HG03571 (cell line): ENCODE measurements around the gene DOP1A.
"Not testable (repeated sequence)": the region's sequence is repeated elsewhere in the genome, so short reads cannot be mapped to it uniquely, and the experiment has no call there.

Source experiments
- ATAC-seq: cut with Tn5 transposase; IDR thresholded peaks from one replicate; pipeline ENCODE4 v1.9.1; 2021; ENCODE audit not compliant: unreplicated experiment

The DOP1A gene

DNA sequence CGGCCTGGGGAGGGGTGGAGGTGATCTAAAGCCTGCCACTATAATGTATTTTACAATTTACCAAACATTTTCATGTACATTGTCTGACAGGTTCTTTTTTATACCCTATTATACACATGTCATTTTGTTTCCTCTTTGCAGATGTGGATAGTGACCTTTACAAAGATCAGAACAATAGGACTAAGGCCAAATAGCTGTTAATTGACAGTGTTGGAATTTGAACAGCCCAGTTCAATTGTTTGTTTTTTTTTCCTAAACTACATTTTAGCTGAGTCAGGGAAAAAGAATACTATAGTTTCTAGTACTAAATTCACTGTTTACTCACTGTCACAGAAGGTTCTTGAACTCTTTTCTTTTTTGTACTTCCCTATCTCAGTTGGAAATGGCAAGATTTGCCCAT lies 85.4 kb downstream of the DOP1A start:
- no peak for ATAC-seq

DNA sequence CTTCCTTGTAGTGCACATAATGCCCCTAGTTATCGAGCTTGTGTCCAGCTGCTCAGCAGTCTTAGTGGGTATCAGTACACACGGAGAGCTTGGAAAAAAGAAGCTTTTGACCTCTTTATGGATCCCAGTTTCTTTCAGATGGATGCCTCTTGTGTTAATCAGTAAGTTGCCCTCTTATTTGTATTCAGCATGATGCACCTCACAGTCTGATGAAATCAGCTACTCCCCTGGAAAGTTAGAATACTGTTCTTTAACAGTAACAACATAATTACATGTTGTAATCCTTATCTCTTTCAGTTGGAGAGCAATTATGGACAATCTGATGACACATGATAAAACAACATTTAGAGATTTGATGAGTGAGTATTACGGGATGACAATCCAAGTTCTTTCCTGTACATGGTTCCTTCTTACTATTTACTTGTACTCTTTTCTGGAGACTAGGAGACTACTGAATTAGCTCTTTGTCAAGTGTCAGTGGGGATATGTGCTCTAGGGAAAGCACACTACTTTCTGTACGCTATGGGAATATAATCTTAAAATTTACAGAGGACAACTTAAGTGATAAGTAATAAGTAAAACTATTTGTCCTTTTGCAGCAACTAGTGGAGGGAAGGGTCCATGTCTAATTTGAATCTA lies 86.5 kb downstream of the DOP1A start:
- ATAC-seq = no peak

DNA sequence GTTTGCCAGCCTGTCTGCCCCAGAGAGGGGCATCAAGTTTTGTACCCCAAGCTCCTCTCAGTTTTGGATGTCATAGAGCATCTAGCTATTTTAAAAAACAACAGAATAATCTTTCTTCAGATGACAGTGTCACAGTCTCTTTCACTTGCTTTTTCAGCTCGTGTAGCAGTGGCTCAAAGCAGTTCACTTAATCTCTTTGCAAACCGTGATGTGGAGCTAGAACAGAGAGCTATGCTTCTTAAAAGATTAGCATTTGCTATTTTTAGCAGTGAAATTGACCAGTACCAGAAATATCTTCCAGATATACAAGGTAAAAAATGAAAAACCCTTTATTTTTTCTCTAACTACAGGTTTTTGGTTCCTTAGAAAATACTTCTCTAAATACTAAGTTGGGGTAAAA lies 88.3 kb downstream of the DOP1A start:
- ATAC-seq = no peak

DNA sequence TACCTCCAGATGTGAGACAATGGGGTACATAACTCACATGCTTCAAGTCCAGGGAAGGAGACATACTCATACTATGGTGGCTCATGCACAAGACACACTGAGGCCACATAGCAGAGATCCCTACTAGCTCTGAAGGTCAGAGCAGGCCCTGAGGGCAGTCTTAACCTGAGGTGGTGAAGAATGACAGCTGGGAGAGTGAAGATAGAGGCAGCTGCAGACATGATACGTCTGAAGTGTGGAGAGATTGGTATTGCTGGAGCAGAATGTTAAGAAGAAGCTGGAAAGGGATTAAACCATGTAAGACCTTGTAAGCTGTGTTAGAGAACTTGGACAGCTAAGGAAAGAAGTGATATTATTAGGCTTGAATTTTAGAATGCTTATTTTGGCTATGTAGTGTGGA lies 92.7 kb downstream of the DOP1A start:
- no peak for ATAC-seq

DNA sequence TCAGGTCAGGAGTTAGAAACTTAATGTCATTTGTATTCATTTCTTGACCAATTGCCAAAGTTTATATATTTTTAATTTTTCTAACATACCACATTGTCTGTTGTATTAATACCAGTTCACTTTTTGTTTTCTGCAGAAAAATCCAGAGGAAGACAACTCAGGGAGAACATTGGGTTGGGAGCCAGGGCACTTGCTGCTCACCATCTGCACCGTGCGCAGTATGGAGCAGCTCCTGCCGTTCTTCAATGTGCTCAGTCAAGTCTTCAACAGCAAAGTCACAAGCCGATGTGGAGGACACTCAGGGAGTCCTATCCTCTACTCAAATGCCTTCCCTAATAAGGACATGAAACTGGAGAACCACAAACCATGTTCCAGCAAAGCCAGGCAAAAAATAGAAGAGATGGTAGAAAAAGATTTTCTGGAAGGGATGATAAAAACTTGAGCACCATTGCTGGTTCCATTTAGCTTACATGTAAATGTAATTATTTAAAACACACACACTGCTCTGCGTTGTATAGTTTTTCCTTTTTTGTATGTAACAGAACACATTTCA lies 100.3 kb downstream of the DOP1A start:
- no peak for ATAC-seq

DNA sequence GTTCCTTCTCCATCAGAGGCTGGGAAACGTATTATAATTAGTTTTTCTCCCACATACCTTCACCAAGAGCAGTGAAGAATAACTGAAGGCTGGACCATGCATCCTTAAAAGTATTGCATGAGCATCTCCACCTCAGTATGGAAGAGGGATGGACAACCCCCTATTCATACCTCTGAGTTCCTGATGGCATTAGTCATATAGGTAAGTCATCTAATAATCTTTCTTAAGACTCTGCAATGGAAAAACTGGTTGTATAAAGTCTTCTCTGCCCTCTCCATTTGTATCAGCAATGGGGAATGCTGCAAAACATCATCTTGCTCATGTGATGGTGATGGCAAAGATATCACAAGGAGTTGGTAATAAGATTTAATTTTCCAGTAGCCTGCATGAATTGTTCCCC lies 101.1 kb downstream of the DOP1A start:
- no peak for ATAC-seq

DNA sequence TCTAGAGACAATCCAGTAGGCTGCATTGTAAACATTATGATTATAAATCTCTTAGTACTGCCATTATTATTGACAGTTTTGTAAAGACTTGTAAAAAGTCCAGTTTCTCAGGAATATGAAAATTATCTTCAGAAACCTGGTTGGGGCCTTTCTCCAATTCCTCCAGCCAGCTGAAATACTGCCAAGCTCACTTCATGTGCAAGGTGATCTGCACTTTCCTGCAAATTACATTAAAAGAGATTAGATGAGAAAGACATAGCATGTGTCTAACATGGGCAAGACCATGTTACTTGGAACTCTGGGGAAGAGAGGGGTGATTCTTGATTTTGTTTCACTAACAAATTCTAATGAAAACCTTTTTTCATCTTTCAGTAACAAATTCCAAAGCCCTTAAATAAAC lies 101.6 kb downstream of the DOP1A start:
- ATAC-seq = no peak

DNA sequence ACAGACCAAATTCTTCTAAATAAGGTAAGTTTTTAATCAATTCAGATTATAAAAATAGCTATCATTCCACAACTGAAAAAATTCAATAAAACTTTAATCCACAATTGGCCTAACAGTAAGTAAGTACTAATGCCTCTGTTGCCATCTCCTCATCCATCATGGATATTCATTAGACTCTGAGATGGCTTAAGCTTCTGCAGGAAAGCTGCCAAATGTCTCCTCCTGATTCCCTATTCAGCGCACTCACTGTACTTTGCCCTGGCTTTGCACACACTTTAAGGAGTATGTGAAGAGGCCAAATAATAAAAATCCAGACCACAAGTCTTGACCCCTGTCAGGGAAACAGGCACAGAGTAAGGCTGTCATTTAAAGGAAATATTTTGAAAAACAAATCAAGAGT lies 102.0 kb downstream of the DOP1A start:
- no peak for ATAC-seq

DNA sequence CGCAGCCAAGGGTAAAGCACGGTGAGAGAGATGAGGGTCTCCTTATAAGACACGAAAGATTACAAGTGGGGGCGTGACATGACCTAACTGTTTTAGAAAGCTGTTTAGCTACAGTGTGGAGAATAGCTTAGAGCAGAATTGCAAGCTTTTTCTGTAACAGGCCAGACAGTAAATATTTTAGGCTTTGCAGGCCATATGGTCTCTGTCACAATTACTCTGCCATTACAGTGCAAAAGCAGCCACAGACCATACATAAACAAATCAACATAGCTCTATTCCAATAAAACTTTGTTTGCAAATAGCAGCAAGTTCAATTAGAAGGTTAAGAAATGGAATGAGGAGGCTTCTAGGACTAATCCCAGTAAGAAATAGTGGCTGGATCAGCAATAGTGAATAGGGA lies 108.8 kb downstream of the DOP1A start:
- no peak for ATAC-seq

DNA sequence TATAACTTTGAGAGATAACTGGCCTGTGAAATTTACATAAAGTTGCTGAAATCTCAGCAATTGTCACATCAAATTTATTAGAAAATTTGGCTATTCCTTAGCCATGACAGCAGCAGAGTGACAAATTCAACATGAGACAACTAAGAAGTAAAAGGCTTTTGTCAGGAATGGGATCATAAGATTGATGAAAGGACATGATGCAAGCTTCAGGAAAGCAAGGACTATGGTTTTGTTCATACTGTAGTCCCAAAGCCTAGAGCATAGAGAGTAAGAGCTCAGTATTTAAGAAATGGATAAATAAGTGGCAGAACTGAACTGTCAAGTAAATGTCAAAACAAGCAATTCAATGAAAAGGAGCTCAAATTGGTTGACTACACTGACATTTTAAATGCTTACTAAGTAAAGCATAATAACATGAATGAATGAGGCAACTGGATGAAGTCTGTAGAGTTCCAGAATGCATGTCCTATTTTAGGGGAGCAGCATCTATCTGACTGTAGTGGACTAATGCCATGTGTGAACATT lies 113.0 kb downstream of the DOP1A start:
- ATAC-seq = no peak

DNA sequence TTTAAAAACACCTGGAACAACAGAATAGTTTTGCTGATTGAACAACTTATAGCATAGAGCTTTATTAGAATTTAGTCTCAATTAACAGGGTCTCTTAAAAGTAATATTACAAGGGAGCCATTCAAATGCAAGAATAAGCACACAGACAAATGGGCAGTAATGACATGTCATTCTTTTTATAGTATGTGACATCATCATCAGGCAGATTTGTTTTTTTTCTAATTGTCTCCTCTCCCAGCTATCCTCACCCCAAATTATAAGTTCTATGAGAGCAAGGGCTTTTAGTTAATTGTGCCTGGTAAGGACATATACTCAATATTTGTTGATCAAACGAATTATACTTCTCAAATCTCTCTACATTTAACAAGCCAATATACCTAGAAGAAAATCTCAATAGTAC lies 114.6 kb downstream of the DOP1A start:
- ATAC-seq = no peak

DNA sequence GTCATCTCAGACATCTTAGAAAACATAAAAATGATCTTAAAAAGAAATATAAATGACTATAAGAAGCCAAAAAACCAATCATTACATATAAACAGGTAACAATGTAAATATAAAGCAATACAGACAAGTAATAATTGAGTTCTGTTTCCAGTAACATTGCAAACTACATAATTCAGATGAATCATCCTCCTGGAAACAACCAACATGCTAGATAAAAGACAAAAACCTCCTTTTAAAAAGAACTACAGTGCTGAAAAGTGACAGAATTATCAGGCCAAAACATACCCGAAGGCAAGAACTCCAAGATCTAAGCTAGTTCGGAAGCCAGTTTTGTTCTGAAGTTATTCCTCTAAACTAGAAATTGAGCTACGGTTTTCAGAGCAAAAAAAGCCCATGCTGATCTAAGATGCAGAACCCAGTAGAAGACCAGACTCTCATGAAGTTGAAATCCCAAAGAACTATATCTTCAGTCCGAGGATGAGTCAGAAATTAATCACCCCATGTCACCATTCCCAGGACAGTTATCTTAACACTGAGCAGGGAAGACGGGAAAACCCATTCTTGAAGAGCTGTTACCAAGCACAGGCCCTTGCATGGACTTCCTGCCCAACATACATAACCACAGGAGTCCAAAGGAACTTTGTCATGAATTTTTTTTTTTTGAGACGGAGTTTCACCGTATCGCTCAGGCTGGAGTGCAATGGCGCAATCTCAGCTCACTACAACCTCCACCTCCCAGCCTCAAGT lies 115.8 kb downstream of the DOP1A start:
- ATAC-seq = no peak

DNA sequence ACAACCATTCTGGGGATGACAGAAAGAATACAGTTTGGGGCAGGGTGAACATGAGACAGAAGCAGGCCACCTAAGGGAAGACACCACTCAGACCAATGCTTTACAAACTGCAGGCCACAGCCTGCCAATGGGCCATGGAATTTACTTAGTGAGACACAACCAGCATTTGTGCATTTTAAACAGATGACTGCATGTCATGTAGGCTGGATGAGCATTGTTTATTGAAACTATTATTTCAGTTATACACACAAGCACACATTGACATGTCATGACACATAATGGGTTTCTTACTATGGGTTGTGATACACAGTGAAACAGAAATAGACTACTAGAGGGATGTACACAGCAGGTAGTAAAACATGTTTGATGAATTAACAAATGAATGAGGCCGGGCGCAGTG lies 117.6 kb downstream of the DOP1A start:
- ATAC-seq = no peak

DNA sequence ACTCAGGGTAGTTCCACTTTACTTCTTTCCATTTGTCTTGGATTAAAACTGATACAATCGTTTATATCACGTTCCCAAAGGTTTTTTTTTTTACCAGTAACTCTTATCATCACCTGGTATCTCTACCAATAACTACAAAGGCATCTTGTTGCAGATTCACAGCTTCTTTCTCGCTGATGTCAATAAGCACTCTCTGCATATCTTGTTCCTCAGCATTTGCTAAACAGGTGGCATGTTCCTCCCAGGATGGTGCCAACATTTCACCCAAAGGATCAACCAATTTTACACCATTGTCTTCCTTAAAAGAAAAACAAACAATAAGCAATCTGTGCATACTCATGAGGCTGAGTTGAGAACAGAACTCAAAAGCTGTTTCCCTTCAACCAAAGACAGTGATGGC lies 121.0 kb downstream of the DOP1A start:
- no peak for ATAC-seq

DNA sequence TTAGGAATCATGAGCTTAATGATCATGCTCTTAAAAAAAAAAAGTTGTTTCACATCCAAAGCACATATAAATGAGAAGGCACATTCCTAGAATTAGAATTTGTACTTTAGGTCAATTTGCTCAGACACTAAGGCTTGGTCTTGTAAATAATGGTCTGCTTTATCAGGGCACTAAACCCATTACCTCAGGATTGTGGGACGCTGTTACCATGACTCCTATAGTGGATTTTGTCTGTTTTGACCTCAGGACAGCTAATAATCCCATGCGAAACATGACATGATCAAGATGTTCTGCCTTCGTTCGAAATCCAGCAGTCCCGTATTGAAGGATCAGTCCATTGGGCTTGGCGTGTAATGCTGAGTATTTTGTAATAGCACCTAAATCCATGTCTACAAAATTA lies 123.2 kb downstream of the DOP1A start:
- no peak for ATAC-seq

DNA sequence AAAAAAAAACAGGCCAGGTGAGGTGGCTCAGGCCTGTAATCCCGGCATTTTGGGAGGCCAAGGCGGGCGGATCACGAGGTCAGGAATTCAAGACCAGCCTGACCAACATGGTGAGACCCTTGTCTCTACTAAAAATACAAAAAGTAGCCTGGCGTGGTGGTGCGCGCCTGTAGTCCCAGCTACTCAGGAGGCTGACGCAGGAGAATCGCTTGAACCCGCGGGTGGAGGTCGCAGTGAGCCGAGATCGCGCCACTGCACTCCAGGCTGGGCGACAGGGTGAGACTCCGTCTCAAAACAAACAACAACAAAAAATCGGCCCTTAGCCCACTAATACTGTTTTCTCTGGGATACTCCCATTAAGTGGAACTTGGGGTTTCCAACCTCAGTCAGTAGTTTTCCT lies 124.5 kb downstream of the DOP1A start:
- not testable (repeated sequence) for ATAC-seq

DNA sequence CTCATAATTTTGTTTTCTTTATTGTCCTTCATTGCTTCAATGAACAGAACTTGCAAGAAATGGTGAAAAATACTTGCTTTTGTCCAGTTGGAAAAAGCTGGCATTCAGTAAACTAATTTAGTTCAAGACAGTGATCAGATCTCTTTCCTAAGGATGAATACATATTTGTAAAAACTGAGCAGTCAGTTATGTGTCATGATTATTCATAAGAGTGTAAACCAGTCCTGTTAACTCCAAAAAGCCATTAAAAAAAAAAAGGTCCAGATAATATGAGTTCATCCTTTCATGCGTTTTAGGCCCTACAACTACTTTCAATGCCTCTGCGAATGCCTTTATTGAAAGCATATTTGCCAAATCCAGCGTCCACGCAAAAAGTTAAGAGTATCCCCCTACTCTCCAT lies 125.0 kb downstream of the DOP1A start:
- ATAC-seq = no peak

DNA sequence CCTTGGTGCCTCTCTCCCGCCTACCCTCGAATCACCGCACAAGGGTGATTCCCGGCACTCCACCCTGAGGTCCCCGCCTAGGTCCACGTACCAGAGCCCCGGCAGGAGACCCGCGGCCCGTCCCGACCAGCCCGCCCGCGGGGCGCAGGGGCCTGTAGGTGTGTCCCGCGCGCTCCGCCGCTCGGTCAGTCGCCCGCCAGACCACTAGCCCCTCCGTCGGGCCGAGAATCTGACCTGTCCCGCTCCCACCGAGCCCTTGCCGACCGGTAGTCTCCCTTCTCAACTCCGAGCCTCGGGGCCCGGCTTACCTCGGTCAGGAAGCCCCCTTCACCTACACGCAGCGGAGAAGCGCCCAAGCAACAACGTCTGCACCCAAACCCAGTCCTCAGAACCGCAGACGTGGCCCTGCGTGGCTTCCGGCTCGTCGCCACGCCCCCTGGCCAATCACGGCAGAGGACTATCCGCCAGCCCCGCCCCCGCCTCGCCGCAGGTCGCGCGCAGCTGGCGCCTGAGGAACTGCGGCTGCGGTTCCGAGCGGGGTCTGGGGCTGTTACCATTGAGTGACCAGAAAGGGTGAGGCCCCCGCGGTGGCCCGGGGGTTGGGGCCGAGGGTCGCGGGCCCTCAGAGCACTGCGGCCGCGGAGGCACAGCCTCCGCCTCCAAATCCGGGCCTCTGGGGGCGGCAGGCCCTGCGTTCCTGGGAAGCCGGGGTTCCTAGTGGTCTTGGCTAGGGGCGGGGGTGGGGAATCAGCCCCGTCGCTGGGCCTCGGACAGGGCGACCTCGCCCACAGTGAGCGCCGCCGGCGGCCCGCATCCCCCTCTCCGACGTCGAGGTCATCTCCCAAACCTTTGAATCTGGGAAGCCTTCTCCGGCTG lies 125.6 kb downstream of the DOP1A start, which contains the start of the genes PGM3 and RWDD2A:
TSS of gene PGM3 (minus strand) at position 395 of the 876 bp plus-strand sequence. CDS start 2,253 bp downstream, outside the sequence.
TSS of gene RWDD2A (plus strand) at position 487 of the 876 bp plus-strand sequence. CDS start 1,095 bp downstream, outside the sequence.
- ATAC-seq = peak; percentile 99

DNA sequence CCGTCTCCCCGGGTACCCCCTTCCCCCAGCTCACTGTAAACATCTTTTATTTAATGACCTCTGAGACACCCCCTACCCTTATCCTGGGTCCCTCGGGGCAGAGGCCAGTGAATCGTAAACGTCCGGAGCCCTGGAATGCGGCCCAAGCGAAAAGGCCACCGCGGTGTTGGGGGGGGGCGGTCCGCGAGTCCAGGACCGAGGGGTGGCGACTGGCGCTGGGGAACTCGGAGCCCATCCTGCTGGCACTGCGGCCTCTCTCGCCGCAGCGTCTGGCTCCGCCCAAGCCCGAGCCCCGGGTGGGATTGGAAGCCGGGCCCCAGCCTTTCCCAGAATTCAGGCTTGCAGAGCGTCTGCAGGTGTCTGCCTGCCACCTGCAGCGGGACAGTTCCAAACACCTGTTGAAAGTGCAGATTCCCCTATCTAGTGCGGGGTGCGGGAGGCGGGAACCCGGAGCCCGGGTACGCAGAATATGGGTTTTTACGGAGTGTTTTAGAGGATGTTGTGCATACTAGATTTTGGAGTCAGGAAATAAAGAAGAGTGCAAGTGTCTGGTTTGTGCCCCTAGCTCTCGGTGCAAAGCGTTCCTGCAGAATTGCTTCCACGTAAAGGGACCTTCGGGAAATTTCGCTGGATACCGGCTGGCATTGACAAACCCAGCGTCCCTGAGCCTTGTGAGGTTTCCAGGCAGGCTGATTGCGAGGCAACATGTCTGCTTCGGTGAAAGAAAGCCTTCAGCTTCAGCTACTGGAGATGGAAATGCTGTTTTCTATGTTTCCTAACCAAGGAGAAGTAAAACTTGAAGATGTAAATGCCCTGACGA lies 126.5 kb downstream of the DOP1A start:
- ATAC-seq = peak; percentile 16

DNA sequence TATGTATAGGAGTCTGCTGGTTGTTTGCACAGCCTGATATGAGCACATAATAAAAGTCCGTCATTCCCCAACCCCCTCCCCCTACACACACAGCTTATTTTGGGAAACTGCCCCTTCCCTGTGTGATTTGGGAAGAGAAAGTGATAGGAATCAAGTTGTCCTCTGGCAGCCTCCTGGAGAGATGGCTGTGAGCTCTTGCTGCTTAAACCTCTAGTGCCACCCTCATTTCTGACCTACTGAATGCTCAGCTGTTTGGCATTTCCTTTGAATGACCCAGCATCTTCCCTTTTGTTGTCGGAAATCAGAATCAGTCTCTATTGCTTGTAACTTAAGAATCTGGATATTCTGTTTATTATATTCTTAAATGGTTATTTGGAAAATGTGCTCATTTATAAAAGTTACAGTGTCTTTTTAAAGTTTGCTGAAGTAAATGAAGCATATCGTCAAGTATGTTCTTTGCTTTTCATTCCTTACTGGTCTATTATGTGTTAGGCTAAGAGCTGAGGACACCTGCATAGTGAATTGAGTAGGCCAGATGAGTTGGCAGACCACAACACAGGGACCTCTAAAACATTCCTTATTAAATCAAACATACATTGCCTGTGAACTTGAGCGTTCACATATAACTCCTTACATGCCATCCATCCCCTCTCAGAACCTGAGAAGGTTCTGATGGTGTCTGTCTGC lies 131.2 kb downstream of the DOP1A start:
- ATAC-seq = no peak
